Activated CD8-positive, alpha-beta memory T cell treated with anti-CD3 and anti-CD28 coated beads for 48 hours (primary cell): Measurements from ENCODE around the gene WARS2.
"Not testable (repeated sequence)": the region's sequence is repeated elsewhere in the genome, so short reads cannot be mapped to it uniquely, and the experiment has no call there.

Experiments used
- DNase-seq, 3 experiments: peaks; one replicate each; pipeline ENCODE4 v3.0.0-alpha.2; 2020; ENCODE audit warnings: low read depth in 2 of 3, low spot score in 2 of 3

WARS2 gene

DNA sequence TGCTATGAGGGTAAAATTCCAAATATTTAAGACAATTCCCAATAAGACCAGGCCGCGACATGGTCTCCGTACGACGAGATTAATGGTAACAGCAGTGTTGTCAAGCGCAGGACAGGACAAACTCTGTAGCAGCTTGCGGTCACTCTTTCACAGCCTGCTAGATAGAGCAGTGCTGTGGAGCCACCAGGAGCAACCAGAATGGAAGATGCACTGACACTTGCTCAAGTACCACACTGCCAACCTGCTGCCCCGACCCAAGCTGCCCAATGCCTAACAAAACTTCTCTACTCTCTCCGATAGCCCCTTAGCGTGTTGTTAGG, 636 bp downstream of the WARS2 start:
- no peak for DNase-seq

GRCh38 chr1:119139403-119139802, 1.1 kb downstream of the WARS2 start:
- DNase-seq = peak in 1 of 3 experiments; percentile 18

DNA sequence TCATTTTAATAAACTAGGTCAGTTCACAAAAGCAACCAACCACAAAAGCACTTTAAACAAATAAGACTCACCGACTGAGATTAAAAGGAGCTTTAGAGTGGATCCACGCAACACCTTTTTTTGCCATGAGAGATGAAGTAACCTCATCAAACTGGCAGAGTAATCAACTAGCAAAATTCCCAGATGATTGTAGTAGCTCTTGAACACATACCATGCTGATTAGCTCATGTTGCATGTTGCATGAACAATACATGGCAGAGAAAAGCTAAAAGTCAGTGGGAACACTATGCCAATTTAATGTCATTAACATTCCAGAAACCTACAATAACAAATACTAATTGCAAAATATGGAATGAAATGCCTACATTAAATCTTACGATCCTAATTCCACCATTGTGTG, 4.1 kb downstream of the WARS2 start:
- no peak for DNase-seq

- DNase-seq = no peak
Observed at GRCh38 chr1:119133987-119134386, 6.5 kb downstream of the WARS2 start.

DNA sequence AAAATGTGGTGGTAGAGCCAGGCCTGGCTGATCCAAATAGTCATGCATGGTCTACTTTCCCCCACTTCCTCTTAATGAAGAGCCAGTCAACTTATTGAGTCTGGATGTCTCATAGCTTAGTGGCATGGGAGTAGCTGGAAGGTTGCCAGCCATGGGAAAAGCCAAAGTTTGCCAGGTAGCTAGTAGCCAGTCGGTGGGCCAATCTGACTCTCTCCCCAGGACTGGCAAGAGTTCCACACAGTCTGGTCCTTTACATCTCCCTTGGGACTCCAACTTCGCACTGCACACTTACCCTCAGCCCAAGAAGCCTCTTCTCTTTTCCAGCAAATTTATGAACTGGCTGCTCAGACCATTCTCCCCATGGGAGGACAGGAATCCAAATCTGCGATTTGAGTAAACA, 8.3 kb downstream of the WARS2 start:
- DNase-seq = no peak

DNA sequence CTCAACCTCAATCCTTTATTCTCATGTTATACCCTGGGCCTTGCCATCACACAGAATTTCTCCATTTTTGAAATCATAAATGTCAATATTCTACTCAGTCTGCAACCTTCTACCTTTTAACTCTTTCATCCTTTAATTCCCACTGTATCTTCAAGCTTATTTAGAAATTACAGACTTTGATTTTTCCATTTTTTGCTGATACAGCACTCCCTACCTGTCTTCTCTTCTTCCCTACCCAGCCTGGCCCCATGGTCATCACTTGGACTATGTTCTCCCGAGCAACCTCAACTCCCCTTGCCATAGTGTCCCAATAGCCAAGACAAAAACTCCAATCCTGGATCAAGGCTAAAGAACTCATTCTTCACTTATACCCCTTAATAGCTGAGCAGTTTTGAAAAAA, 14.6 kb downstream of the WARS2 start:
- DNase-seq = no peak

GRCh38 chr1:119124764-119125163, 15.7 kb downstream of the WARS2 start:
- DNase-seq = no peak

- not testable (repeated sequence) for DNase-seq
Observed at GRCh38 chr1:119121872-119122271, 18.6 kb downstream of the WARS2 start.

GRCh38 chr1:119116725-119117124, 23.7 kb downstream of the WARS2 start:
- DNase-seq = no peak

GRCh38 chr1:119115736-119116135, 24.7 kb downstream of the WARS2 start:
- no peak for DNase-seq

GRCh38 chr1:119115311-119115710, 25.1 kb downstream of the WARS2 start:
- no peak for DNase-seq

- DNase-seq = no peak
Observed at GRCh38 chr1:119114786-119115185, 25.7 kb downstream of the WARS2 start.

DNA sequence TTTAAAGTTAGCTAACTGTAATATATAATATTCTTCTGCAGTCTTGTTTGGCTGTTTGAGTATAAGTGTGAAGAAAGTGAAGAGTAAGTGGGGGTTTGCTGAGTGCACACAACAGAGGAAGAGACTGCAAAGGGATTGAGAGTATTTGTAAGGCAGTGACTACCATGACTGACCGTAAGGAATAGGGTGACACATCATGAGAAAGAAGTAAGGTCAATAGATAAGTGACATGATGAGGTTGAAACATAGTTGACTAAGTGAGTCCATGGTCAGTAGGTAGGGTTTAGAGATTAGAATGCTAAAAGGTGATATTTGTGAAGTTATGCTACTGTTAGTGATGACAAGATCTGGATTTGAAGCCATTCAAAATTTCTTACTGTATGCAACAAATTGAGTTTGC, 27.7 kb downstream of the WARS2 start:
- no peak for DNase-seq

DNA sequence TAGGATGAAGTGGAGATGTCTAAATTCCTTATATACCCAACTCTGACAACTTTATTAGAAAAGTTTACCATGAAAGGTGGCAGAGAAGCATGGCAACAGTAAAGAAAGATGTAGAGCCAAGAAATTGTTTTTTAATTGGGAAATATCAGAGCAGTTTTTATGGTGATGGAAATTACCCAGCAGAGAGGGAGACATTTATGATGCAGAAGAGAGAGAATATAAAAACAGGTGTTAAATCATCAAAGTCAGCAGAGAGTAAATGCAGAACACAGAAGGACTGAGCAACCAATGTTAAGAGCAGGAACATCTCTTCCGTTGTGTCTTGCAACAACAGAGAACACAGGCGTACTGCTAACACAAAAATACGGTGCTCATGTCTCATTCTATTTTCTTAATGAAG, 28.2 kb downstream of the WARS2 start:
- no peak for DNase-seq

DNA sequence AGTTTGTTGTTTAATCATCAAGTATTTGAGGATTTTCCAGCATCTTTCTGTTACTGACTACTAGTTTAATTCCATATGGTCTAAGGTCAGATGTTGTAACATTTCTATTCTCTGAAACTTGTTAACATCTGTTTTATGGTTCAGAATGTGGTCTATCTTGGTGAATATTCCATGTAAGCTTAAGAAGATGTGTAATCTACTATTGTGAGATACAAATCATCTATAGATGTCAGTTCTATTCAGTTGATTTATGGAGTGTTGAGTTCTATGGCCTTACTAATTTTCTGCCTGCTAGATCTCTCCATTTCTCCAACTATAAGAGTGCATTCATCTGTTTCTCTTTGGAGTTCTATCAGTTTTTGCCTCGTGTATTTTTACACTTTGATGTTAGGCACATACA, 31.5 kb downstream of the WARS2 start:
- no peak for DNase-seq

DNA sequence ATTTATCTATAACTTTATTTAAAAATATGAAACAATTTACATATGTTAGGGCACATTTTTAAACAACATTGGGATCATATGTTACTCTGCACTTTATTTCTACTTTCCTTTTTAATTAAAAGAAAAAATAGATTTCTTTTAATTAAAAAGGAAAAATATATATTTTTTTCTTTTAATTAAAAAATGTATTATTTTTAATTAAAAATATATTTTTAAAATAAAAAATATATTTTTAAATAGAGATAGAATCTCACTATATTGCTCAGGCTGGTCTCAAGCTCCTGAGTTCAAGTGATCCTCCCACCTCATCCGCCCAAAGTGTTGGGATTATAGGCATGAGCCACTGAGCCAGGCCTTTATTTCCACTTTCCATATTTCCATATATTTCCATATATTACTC, 36.7 kb downstream of the WARS2 start:
- no peak for DNase-seq

DNA sequence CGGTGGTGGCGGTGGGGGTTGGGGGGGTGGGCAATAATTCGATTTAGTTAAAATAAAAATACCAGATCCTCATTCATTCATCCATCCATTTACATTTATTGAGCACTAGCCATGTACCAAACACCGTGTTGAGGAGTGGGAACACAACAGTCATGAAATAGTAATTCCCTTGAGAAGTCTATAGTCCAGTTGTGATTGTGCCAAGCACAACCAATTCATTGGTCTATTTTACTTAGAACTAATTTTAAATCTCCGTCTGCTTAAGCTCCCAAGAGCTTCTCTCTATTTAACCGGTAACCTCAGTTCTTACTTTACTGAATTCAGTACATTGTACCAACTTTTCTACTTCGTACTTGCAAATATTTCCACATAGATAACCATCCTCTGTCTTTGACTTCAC, 38.4 kb downstream of the WARS2 start:
- no peak for DNase-seq

GRCh38 chr1:119101563-119101962, 38.9 kb downstream of the WARS2 start:
- no peak for DNase-seq

GRCh38 chr1:119099775-119100174, 40.7 kb downstream of the WARS2 start:
- no peak for DNase-seq

DNA sequence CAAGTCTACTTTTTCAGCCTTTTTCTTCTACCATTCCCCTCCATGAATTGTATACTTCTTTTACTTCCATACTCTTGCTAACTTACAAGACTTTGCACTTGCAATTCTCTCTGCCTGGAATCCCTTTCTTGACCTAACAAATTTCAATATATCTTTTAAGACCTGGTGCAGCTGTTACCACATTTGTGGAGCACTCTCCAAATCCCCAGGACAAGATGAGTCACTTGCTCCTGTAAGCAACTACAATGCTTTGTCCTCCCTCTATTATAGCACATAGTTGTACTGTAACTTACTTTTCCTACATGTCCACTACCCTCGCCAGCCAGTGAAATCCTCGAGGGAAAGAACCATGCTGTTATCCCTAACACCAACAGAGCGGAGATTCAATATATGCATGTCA, 43.1 kb downstream of the WARS2 start:
- no peak for DNase-seq

DNA sequence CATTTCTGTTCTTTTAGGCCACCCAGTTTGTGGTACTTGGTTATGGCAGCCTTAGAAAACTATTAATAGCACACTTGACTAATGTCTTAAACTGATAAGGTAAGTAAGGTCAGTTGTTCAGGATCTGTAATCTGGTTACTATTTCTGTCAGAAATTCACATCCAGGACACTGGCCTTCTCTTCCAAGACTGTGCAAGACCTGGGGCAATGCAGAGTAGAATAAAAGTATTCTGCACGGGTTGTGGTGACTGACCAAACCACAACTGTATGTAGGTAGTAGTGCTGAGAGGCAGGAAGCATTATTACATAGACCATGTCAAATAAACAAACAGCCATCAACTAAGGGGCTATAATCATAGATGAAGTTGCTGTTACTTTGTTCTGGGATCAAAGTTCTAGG, 46.7 kb downstream of the WARS2 start:
- no peak for DNase-seq

DNA sequence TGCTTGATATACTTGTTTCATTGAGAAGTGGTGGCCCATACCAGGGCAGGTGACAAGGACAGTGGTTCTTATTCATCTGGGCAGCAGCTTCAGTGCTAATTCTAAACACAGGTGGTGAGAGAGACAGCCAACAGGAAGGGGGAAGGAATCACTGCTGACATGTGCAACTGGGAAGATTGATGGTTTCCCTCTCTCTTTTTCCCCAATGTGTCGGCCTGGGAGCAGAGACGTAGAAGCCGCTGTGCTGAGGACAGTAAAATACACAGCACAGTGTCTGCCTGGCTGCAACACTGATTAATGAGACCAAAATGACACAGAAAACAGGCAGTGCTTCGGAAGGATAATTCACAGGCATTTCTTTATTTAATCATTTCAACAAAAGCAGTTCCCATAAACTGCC, 48.8 kb downstream of the WARS2 start:
- DNase-seq = no peak

DNA sequence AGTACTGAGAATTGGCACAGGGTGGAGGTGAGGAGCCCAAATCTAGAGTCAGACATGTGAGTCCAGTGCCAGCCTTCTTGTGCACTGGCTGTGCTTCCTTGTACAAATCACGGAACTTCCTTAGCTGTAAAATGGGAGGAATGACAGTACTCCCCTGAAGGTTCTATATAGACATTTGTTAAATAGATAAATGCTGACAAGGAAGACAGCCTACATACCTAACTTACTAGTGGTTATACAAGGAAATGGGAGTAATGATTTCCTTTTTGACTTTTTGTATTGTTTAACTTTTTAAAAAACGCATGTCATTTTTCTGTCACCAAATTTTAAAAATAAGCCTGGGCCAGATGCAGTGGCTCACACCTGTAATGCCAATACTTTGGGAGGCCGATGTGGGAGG, 50.2 kb downstream of the WARS2 start:
- DNase-seq = no peak

- DNase-seq = no peak
Observed at GRCh38 chr1:119086830-119087229, 53.6 kb downstream of the WARS2 start.
